SK-MEL-5 (cell line): ENCODE results near the gene RASA2. TPM values are rescaled to one million over a fixed set of nuclear protein-coding genes. Genes with fewer than 3 reads are reported as not detected.
"Not testable (repeated sequence)": the region's sequence is repeated elsewhere in the genome, so short reads cannot be mapped to it uniquely, and the experiment has no call there.

Experiments
- DNase-seq: peaks from one replicate; pipeline ENCODE4 v3.0.0-alpha.2; 2016; ENCODE audit warnings: low read depth, low spot score
- in situ Hi-C: cut with HindIII; loops from 2 replicates; pipeline ENCODE4 v1.10.0; 2016; ENCODE audit warnings: low sequenced_read_pairs, high pct_unique_total_duplicates, low pct_unique_long_range_greater_than_20kb
- total RNA-seq: library from RNA; depleted of rRNA; stranded (reverse); fragments of >200 nt; shearing (Covaris generic); gene quantifications from 2 replicates; pipeline ENCODE4 v1.2.3, GENCODE V29; 2014

Gene RASA2
- total RNA-seq, 1 experiment from 2014 or later: 9.9 TPM

- in situ Hi-C loops: no loop called here
- DNase-seq: peak; percentile 89
Observed at GRCh38 chr3:141454906-141455602, 31.8 kb upstream of the RASA2 start.

GRCh38 chr3:141455603-141456300 lies 31.1 kb upstream of the RASA2 start:
- no peak for DNase-seq
- in situ Hi-C loops: no loop called here

GRCh38 chr3:141456301-141456625 lies 30.6 kb upstream of the RASA2 start:
- in situ Hi-C loops: no loop called here
- DNase-seq: no peak

GRCh38 chr3:141457624-141458236 lies 29.1 kb upstream of the RASA2 start:
- DNase-seq: no peak
- in situ Hi-C loops: no loop called here

GRCh38 chr3:141459008-141459407 lies 27.8 kb upstream of the RASA2 start:
- in situ Hi-C loops: no loop called here
- DNase-seq: no peak

- in situ Hi-C loops: no loop called here
- peak; percentile 93 for DNase-seq
Observed at GRCh38 chr3:141460097-141460704, 26.6 kb upstream of the RASA2 start.

- in situ Hi-C loops: no loop called here
Observed at GRCh38 chr3:141462176-141462859, 24.5 kb upstream of the RASA2 start.

GRCh38 chr3:141465221-141465620 lies 21.6 kb upstream of the RASA2 start:
- in situ Hi-C loops: no loop called here
- DNase-seq: peak; percentile 38

More at GRCh38 chr3:141462176-141462859, 24.5 kb upstream of the RASA2 start:
- DNase-seq: no peak

GRCh38 chr3:141466633-141467169 lies 20.1 kb upstream of the RASA2 start:
- no peak for DNase-seq
- in situ Hi-C loops: no loop called here

GRCh38 chr3:141469720-141470119 lies 17.1 kb upstream of the RASA2 start:
- DNase-seq: no peak
- in situ Hi-C loops: no loop called here

- in situ Hi-C loops: no loop called here
Observed at GRCh38 chr3:141471160-141471559, 15.7 kb upstream of the RASA2 start.

GRCh38 chr3:141476033-141476432 lies 10.8 kb upstream of the RASA2 start:
- DNase-seq: no peak
- in situ Hi-C loops: no loop called here

More at GRCh38 chr3:141471160-141471559, 15.7 kb upstream of the RASA2 start:
- no peak for DNase-seq

- in situ Hi-C loops: no loop called here
- DNase-seq: no peak
Observed at GRCh38 chr3:141477224-141477623, 9.6 kb upstream of the RASA2 start.

- in situ Hi-C loops: no loop called here
Observed at GRCh38 chr3:141478139-141478538, 8.7 kb upstream of the RASA2 start.

GRCh38 chr3:141478840-141479239 lies 8.0 kb upstream of the RASA2 start:
- in situ Hi-C loops, DNase-seq: not testable (repeated sequence)

More at GRCh38 chr3:141478139-141478538, 8.7 kb upstream of the RASA2 start:
- no peak for DNase-seq

- in situ Hi-C loops: no loop called here
- no peak for DNase-seq
Observed at GRCh38 chr3:141482245-141482922, 4.4 kb upstream of the RASA2 start.

GRCh38 chr3:141484701-141485287 lies 2.0 kb upstream of the RASA2 start:
- DNase-seq: no peak
- in situ Hi-C loops: no loop called here
